ENCODE results near the gene ARID1A.
A peak's percentile ranks its signal among the peaks of the same experiment; 100 is the strongest.
"Not testable (repeated sequence)": the region's sequence is repeated elsewhere in the genome, so short reads cannot be mapped to it uniquely, and the experiment has no call there.

The ARID1A gene

DNA sequence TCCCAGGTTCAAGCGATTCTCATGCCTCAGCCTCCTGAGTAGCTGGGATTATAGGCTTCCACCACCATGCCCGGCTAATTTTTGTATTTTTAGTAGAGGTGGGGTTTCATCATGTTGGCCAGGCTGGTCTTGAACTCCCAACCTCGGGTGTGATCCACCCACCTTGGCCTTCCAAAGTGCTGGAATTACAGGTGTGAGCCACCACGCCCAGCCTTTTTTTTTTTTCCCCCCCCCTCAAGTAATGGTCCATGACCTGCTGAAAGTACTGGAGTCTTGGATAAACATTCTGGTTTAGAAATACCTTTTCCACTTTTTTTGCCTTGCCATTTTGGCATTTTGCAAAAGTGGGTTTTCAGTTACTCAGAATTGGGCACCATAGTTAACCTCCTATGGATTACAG lies 9.4 kb downstream of the ARID1A start:
- not testable (repeated sequence) for DNase-seq (ENCODE audit: low spot score in 2 of 2); ATAC-seq (ENCODE audit: low read depth); H3K9me3 Mint-ChIP-seq; H3K4me3 Mint-ChIP-seq; H3K27me3 Mint-ChIP-seq; H3K36me3 Mint-ChIP-seq
- Mint-ChIP-seq H3K4me1 (peaks cover 39% of the 10 kb centered on the region), H3K27ac (peak overlapping the region; percentile 77)

DNA sequence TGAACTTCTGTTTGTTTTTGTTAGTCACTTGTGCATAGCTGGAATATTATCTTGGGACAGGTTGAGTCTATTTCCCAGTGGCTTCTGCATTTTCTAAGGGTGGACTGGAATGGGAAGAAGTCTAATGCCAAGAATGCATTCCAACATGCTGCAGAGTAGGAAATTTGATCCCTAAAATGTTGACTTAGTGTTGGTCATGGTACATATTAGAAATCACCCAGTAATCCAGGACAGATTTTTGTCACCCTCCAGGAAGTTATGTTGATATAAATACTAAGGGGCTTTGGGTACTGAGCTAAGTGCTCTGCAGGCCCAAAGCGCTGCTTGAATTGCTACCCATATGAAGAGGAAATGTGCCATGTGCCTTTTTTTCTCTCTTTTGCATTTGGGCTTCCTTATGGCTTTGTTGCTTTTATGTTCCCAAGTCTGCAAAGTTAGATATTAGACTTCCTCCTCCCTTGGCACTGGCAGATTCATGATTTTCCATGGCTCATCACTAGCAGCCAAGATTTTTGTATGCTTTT lies 10.0 kb downstream of the ARID1A start:
- no peaks in the 10 kb centered on the region for H3K27me3 Mint-ChIP-seq
- ATAC-seq (ENCODE audit: low read depth): no peak
- H3K9me3 Mint-ChIP-seq: no peaks in the 10 kb centered on the region
- no peak for DNase-seq (ENCODE audit: low spot score in 2 of 2)
- peak overlapping the region; percentile 56 for H3K4me3 Mint-ChIP-seq
- H3K36me3 Mint-ChIP-seq: peaks cover 8% of the 10 kb centered on the region
- H3K27ac Mint-ChIP-seq: peak overlapping the region; percentile 77
- H3K4me1 Mint-ChIP-seq: peaks cover 41% of the 10 kb centered on the region

DNA sequence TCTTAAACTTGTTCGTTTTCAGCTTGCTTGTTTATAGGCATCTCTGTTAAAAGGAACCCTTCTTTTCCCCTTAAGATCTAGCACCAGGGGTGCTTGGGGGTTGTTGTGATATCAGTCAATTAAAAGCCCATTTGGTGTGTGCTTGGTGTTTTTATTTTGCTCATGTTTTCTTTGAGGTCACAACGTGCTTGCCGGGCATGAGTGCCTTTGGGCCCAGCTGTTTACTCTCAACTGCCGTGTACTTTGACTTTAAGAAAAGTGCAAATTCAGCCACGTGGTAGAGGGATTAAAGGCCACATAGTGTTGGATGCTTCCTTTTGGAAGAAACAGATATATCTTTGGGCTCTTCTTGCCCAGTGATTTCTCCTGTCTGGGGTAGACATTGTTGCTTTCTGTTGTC lies 10.5 kb downstream of the ARID1A start:
- H3K27me3 Mint-ChIP-seq: no peaks in the 10 kb centered on the region
- no peaks in the 10 kb centered on the region for H3K9me3 Mint-ChIP-seq
- peak overlapping the region; percentile 77 for H3K27ac Mint-ChIP-seq
- ATAC-seq (ENCODE audit: low read depth): peak; percentile 39
- H3K36me3 Mint-ChIP-seq: peaks cover 8% of the 10 kb centered on the region
- no peak for DNase-seq (ENCODE audit: low spot score in 2 of 2)
- H3K4me1 Mint-ChIP-seq: peaks cover 41% of the 10 kb centered on the region
- H3K4me3 Mint-ChIP-seq: peak overlapping the region; percentile 56

DNA sequence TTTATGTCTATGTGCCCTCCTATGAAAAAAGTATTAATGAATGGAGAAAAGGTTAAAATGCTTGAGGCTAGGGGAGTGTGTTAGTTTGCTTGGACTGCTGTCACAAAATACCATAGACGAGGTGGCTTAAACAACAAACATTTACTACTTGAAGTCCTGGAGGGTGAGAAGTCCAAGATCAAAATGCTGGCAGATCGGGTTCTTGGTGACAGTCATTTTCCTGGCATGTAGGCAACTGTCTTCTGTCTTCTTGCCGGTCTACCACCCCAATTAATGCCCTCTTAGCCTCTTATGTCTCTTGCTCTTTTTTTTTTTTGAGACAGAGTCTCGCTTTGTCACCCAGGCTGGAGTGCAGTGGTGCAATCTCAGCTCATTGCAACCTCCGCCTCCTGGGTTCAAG lies 15.0 kb downstream of the ARID1A start:
- Mint-ChIP-seq H3K36me3 (peaks cover 15% of the 10 kb centered on the region), H3K4me1 (peaks cover 48% of the 10 kb centered on the region), H3K27ac (no peak overlapping the region), H3K9me3 (no peaks in the 10 kb centered on the region), H3K4me3 (no peak overlapping the region), H3K27me3 (no peaks in the 10 kb centered on the region)
- no peak for ATAC-seq (ENCODE audit: low read depth)
- DNase-seq (ENCODE audit: low spot score in 2 of 2): no peak

DNA sequence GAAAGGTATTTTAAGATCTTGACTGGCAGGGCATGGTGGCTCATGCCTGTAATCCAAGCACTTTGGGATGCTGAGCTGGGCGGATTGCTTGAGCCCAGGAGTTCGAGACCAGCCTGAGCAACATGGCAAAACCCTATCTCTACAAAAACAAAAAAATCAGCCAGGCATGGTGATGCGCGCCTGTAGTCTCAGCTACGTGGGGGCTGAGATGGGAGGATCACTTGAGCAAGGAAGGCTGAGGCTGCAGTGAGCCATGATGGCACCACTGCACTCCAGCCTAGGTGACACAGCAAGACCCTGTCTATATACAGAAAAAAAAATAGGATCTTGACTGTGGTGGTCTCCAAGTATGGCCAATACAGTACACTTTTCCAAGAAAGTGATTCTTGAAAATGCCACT lies 16.0 kb downstream of the ARID1A start:
- H3K4me1 Mint-ChIP-seq: peaks cover 46% of the 10 kb centered on the region
- no peak for ATAC-seq (ENCODE audit: low read depth)
- H3K27ac Mint-ChIP-seq: no peak overlapping the region
- DNase-seq (ENCODE audit: low spot score in 2 of 2): no peak
- H3K4me3 Mint-ChIP-seq: no peak overlapping the region
- H3K27me3 Mint-ChIP-seq: no peaks in the 10 kb centered on the region
- peaks cover 15% of the 10 kb centered on the region for H3K36me3 Mint-ChIP-seq
- H3K9me3 Mint-ChIP-seq: no peaks in the 10 kb centered on the region

DNA sequence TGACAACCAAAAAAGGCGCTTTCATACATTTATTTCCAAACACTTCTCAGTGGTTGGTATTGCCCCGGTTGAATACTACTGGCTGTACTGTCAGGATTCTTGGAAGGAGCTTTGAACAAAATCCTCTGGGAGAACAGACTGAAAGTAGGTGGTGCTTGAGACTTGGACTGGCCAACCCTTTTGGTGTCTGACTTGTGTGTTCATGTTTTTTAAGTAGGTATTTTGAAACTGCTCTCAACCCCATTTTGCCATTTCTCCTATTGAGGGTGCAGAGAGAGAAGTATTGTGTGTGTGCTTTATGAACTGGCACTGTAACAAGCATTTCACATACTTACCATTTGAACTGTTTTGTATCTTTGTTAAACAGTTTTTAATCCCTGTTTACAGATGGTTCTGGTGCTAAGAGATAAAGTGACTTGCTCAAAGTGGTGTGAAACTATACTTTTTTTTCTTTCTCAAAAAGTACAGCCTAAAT lies 21.2 kb downstream of the ARID1A start:
- peak overlapping the region; percentile 58 for H3K27ac Mint-ChIP-seq
- no peak for ATAC-seq (ENCODE audit: low read depth)
- no peak for DNase-seq (ENCODE audit: low spot score in 2 of 2)
- no peaks in the 10 kb centered on the region for H3K27me3 Mint-ChIP-seq
- no peaks in the 10 kb centered on the region for H3K9me3 Mint-ChIP-seq
- no peak overlapping the region for H3K4me3 Mint-ChIP-seq
- peaks cover 13% of the 10 kb centered on the region for H3K36me3 Mint-ChIP-seq
- H3K4me1 Mint-ChIP-seq: peaks cover 54% of the 10 kb centered on the region

DNA sequence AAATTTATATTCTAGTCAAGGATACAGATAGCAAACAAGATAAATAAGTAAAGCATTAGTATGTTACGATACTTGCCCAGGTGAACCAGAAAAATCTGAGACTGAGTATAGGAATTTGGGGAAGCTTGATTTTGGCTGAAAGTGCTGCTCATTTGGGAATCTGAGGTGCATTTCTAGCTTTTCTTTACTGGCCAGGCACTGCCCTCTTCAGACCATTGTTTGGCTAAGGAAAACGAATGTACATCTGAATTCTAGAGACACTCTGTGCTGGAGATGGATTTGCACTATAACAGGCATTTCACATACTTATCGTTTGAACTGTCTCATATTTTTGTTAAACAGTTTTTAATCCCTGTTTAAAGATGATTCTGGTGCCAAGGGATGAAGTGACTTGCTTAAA lies 23.4 kb downstream of the ARID1A start:
- Mint-ChIP-seq H3K27me3 (no peaks in the 10 kb centered on the region), H3K4me3 (no peak overlapping the region), H3K36me3 (peaks cover 8% of the 10 kb centered on the region), H3K4me1 (peaks cover 64% of the 10 kb centered on the region), H3K27ac (peak overlapping the region; percentile 42), H3K9me3 (no peaks in the 10 kb centered on the region)
- DNase-seq (ENCODE audit: low spot score in 2 of 2): no peak
- ATAC-seq (ENCODE audit: low read depth): no peak

DNA sequence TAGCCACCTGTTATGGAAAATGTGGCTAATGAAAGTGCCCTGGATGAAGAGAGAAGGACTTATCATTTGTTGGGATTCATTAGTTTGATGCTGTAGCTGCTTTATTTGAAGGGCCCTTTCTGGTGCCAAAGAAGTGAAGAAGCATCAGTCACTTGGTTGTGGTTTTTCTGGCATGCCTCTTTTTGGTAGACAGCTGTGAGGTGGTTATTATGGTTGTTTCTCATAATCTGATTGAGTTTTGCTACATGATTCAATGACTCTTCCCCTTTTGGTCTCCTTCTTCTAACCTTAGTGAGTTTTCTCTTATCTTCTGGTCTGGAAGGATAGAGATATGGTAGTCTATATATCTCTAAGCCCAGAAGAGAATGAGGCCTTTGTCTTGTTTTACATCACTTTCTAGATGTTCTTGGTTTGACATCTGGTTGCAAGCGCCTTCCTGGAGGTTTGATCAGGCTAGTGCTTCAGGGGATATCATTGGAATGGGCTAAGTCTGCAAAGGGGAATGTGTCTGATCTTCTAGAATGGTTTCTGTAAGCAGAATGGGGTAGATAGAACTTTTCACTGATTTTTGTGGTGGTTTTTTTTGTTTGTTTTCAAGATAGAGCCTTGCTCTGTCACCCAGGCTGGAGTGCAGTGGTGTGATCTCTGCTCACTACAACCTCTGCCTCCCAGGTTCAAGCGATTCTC lies 26.0 kb downstream of the ARID1A start:
- Mint-ChIP-seq H3K36me3 (peaks cover 5% of the 10 kb centered on the region), H3K9me3 (no peaks in the 10 kb centered on the region), H3K4me1 (peaks cover 60% of the 10 kb centered on the region), H3K27ac (peak overlapping the region; percentile 82), H3K4me3 (peak overlapping the region; percentile 40), H3K27me3 (no peaks in the 10 kb centered on the region)
- DNase-seq (ENCODE audit: low spot score in 2 of 2) (no peak), ATAC-seq (ENCODE audit: low read depth) (peak; percentile 49)

DNA sequence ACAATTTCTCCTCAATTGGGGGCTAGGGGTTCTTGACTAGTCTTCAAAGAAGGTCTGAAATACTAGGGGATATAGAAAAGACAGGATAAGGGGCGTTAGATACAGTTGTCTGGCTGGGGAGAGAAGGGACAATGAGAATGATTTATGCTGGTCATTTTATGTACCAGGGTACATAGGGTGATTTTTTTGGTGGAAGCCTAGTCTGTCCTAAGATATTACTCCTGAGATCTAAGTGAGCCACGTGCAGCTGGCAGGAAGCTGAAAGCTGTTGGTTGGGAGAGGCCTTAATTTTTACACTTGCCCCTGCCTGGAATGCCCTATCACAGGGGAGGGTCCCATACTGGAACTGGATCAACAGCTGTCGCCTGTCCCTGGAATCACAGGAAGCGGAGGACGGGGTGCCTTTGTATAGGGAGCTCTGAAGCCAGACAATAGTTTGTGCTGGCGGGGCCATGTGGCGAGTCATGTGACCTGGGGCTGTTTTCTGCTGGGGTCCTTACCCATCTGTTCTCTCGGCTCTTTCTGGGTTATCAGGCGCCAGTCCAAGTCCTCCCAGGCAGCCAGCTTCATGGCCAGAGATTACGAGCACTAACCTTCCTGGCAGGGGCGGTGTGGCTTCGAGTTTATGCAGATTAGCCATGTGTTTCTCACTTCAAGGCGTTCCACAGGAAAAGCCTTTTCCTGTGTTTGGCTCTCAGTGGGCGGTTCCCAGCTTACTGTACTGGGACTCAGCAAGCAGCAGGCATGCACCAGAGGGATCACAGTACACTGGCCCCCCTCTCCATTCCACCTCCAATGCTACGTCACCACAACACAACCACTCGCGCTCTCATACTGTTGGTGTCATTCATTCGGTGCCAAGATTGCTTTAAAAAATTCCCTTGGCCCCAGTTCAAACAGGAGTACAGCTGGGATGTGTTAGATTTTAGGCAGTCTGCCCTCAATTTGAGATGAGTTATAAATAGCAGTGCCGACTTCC lies 27.5 kb downstream of the ARID1A start:
- peaks cover 5% of the 10 kb centered on the region for H3K36me3 Mint-ChIP-seq
- peak overlapping the region; percentile 54 for H3K4me3 Mint-ChIP-seq
- ATAC-seq (ENCODE audit: low read depth) (peak; percentile 56), DNase-seq (ENCODE audit: low spot score in 2 of 2) (peak in 1 of 2 donors; percentile 14)
- no peaks in the 10 kb centered on the region for H3K27me3 Mint-ChIP-seq
- H3K9me3 Mint-ChIP-seq: no peaks in the 10 kb centered on the region
- H3K4me1 Mint-ChIP-seq: peaks cover 63% of the 10 kb centered on the region
- peak overlapping the region; percentile 82 for H3K27ac Mint-ChIP-seq

DNA sequence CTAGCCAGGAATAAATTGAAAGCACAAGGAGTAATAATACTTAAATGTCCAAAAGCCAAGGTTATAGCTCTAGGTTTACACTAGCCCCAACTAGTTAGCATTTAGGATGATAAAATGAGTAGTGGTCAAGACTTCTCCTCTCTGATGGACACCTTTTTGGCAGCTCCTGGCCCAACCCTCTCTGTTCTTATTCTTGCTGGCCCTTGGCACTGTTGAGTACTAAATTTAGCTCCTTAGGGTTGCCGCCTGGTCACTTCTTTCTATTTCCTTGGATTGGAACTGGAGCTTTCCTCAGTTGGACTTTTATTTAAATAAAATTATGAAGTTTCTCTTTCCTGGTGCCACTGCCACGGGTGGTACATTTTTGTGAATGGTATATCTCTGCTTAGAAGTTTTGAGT lies 28.3 kb downstream of the ARID1A start:
- Mint-ChIP-seq H3K9me3 (no peaks in the 10 kb centered on the region), H3K4me1 (peaks cover 65% of the 10 kb centered on the region), H3K27ac (peak overlapping the region; percentile 82), H3K27me3 (no peaks in the 10 kb centered on the region), H3K4me3 (peak overlapping the region; percentile 54), H3K36me3 (peaks cover 5% of the 10 kb centered on the region)
- no peak for DNase-seq (ENCODE audit: low spot score in 2 of 2)
- ATAC-seq (ENCODE audit: low read depth): no peak

DNA sequence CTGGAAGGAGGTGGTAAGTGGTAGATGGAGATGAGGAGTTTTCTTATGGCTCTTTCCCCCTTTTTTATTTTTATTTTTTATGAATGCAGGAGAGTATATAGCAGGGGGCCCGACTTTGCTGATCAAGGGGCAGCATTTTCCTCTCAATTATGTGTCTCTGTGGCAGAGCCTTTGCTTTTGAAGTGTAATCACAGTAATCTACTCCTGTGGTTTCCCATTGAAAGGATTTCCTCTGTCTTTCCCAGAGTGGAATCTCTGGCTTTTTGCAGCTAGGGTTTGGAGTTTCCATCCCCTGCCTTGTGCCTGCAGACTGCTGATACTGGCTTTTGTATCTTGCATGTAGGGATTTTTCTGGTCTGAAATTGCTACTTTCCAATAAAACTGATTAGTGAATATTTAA lies 29.1 kb downstream of the ARID1A start:
- ATAC-seq (ENCODE audit: low read depth) (no peak), DNase-seq (ENCODE audit: low spot score in 2 of 2) (no peak)
- no peak overlapping the region for H3K4me3 Mint-ChIP-seq
- peaks cover 5% of the 10 kb centered on the region for H3K36me3 Mint-ChIP-seq
- no peaks in the 10 kb centered on the region for H3K27me3 Mint-ChIP-seq
- H3K9me3 Mint-ChIP-seq: no peaks in the 10 kb centered on the region
- peak overlapping the region; percentile 82 for H3K27ac Mint-ChIP-seq
- H3K4me1 Mint-ChIP-seq: peaks cover 65% of the 10 kb centered on the region

DNA sequence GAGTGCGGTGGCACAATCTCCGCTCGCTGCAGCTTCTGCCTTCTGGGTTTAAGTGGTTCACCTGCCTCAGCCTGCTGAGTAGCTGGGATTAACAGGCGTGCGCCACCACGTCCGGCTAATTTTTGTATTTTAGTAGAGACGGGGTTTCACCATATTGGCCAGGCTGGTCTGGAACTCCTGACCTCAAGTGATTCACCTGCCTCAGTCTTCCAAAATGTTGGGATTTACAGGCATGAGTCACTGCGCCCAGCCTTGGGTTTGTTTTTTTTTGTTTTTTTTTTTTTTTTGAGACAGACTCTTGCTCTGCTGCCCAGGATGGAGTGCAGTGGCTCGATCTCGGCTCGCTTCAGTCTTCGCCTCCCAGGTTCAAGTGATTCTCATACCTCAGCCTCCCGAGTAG lies 30.1 kb downstream of the ARID1A start:
- H3K9me3 Mint-ChIP-seq; H3K4me3 Mint-ChIP-seq; DNase-seq (ENCODE audit: low spot score in 2 of 2); H3K27me3 Mint-ChIP-seq; ATAC-seq (ENCODE audit: low read depth); H3K36me3 Mint-ChIP-seq: not testable (repeated sequence)
- peak overlapping the region; percentile 81 for H3K27ac Mint-ChIP-seq
- H3K4me1 Mint-ChIP-seq: peaks cover 60% of the 10 kb centered on the region

DNA sequence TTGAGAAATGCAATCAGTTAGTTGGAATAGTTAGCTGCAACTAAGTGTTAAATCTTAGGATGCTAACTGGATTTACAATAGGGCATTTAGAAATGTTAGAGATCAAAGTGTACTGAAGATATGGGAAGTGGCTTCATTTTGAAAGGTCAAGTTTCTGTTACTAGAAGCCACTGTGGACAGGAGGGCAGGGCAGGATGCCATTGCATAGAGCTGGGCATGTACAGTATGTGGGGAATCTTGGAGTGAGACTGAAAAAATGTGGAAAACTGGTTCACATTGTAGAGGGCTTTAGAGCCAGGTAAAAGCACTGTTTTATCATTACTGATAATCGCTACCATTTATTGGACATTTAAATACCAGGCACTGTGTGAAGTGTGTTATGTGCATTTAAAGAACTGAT lies 31.0 kb downstream of the ARID1A start:
- no peak for ATAC-seq (ENCODE audit: low read depth)
- peak overlapping the region; percentile 81 for H3K27ac Mint-ChIP-seq

DNA sequence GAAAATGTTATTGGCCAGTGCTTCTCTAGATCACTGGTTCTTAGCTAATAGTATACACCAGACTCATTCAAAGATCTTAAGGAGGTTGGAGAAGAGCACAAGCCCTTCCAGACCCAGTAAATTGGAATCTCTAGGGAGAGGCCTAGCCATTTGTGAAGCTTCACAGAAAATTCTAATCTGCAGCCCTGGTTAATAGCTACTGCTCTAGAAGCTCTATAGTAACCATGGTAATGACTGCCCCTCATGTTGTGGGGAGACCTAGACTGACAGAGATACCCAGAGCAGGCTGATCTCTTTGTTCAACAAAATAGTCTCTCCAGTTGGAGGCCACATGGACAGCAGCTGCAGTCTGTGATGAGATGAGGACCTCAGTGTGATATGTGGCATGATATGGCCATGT lies 31.7 kb downstream of the ARID1A start:
- H3K9me3 Mint-ChIP-seq: no peaks in the 10 kb centered on the region
- ATAC-seq (ENCODE audit: low read depth) (no peak), DNase-seq (ENCODE audit: low spot score in 2 of 2) (no peak)
- no peak overlapping the region for H3K4me3 Mint-ChIP-seq
- H3K36me3 Mint-ChIP-seq: peaks cover 10% of the 10 kb centered on the region
- H3K4me1 Mint-ChIP-seq: peaks cover 53% of the 10 kb centered on the region
- no peaks in the 10 kb centered on the region for H3K27me3 Mint-ChIP-seq
- peak overlapping the region; percentile 81 for H3K27ac Mint-ChIP-seq

More for the DNA sequence above, 31.0 kb downstream of the ARID1A start:
- no peaks in the 10 kb centered on the region for H3K27me3 Mint-ChIP-seq
- H3K4me3 Mint-ChIP-seq: no peak overlapping the region
- no peak for DNase-seq (ENCODE audit: low spot score in 2 of 2)
- H3K4me1 Mint-ChIP-seq: peaks cover 60% of the 10 kb centered on the region
- peaks cover 13% of the 10 kb centered on the region for H3K36me3 Mint-ChIP-seq
- H3K9me3 Mint-ChIP-seq: no peaks in the 10 kb centered on the region

All from memory B cell (primary cell).